AG04450 (cell line): ENCODE measurements around the gene DCT. TPM values are rescaled to one million over a fixed set of nuclear protein-coding genes. Genes with fewer than 3 reads are reported as not detected.

ENCODE experiments used
- CTCF ChIA-PET: fragments of 300-600, 350-600 bp; formaldehyde crosslinking; extraction: SDS; loops from one replicate; lab custom pipeline; 2022; ENCODE audit warnings: antibody characterized with exemption, inconsistent platforms; lab: Charles Lee
- POLR2A ChIA-PET: fragments of 350-600 bp; formaldehyde crosslinking; extraction: SDS; loops from one replicate; lab custom pipeline; 2021; ENCODE audit warnings: antibody characterized with exemption, inconsistent platforms; lab: Yijun Ruan, JAX
- DNase-seq: peaks from one replicate; pipeline ENCODE4 v3.0.0-alpha.2; 2011; ENCODE audit warnings: low read depth, low spot score
- H3K27ac ChIP-seq: one replicate; pipeline ENCODE4 v1.5.1; 2012; ENCODE audit warnings: low read depth, low read length, control low read depth
- H3K27me3 ChIP-seq: one replicate; pipeline ENCODE4 v1.6.0; 2012; ENCODE audit warnings: low read length; ENCODE audit not compliant: control insufficient read depth, insufficient read depth
- H3K4me3 ChIP-seq: 2 replicates; pipeline ENCODE4 v1.5.1; 2011; ENCODE audit warnings: mild to moderate bottlenecking, low read depth, low read length, control low read depth
- H3K9me3 ChIP-seq: 2 replicates; pipeline ENCODE4 v1.5.1; 2012; ENCODE audit warnings: low read length; ENCODE audit not compliant: control insufficient read depth, insufficient read depth
- polyA plus RNA-seq: library from polyadenylated mRNA; depleted of rRNA; stranded (reverse); fragments of >200 nt; gene quantifications from 2 replicates; pipeline ENCODE4 v1.2.3, GENCODE V29; 2011
- TF ChIP-seq, protein P1 (sequence below): IDR thresholded peaks from 2 replicates; pipeline ENCODE4 v1.5.1; 2011; ENCODE audit warnings: low read depth, low read length, control low read depth, inconsistent platforms

The DCT gene
- polyA plus RNA-seq, 1 experiment, result not detected

DNA sequence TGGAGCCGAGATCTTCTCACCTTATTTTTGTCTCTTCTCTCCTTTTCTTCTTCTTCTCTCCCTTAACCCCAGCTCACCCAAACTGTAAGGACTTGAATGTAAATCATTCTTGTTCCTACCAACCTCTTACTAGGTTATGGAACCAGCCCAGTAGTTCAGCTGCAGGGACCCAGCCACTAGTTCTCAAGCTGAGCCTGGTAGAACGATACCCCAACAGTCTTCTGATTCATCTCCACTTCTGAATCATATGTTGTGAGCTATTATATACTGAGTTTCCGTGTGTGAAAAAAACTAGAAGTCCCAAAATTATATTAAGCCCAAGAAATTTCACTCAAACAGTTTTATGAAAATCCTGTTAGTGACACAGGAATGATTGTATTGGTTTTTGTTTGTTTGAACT lies 67.7 kb downstream of the DCT start:
- DNase-seq, result no peak
- ChIA-PET CTCF (interaction anchor here (1.0 kb wide), 1 partner anchor 206 kb away, joined by 3 read pairs; no protein-coding TSS in a partner anchor), POLR2A (interaction anchor here (1.0 kb wide), 1 partner anchor 8 kb away, joined by 4 read pairs; no protein-coding TSS in a partner anchor)
- no peak overlapping the region for H3K27ac ChIP-seq
- H3K27me3 ChIP-seq, result no peaks in the 10 kb centered on the region
- H3K4me3 ChIP-seq, result no peak overlapping the region
- no peaks in the 10 kb centered on the region for H3K9me3 ChIP-seq
- TF ChIP-seq, protein P1, sequence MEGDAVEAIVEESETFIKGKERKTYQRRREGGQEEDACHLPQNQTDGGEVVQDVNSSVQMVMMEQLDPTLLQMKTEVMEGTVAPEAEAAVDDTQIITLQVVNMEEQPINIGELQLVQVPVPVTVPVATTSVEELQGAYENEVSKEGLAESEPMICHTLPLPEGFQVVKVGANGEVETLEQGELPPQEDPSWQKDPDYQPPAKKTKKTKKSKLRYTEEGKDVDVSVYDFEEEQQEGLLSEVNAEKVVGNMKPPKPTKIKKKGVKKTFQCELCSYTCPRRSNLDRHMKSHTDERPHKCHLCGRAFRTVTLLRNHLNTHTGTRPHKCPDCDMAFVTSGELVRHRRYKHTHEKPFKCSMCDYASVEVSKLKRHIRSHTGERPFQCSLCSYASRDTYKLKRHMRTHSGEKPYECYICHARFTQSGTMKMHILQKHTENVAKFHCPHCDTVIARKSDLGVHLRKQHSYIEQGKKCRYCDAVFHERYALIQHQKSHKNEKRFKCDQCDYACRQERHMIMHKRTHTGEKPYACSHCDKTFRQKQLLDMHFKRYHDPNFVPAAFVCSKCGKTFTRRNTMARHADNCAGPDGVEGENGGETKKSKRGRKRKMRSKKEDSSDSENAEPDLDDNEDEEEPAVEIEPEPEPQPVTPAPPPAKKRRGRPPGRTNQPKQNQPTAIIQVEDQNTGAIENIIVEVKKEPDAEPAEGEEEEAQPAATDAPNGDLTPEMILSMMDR, result no peak

DNA sequence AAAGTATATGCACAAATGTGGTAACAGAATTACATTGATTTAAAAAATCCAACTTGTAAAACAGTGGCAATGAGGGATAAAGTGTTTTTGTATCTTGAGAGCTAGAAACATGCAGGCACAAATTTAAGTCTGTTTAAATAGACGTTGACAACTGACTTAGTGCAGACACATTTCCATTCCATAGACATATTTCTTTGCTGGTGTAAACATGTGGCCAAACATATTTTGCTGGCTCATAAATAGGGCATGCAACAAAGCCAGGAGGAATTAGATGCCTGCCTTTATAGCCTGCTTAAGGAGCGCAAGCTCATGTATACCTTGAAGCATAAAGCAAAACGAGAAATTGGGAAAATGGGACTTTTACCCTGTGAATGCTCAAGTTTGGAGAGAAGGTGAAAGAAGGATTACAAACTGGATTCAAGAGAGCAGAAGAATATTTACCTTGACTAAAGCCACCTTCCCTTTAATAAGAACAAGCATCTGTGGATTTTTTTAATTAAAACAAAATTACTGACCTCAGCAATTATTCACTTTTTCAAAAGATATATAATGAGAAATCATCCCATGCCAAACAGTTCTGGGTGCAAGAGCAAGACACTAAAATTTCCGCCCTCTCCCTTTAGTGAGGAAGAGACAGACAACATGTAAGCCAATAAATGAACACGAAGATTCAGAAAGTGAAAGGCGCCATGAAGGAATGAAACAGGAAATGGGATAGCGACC lies 71.0 kb downstream of the DCT start:
- Histone ChIP-seq H3K27me3 (no peaks in the 10 kb centered on the region), H3K4me3 (no peak overlapping the region), H3K27ac (no peak overlapping the region), H3K9me3 (no peaks in the 10 kb centered on the region)
- CTCF ChIA-PET, result no interaction called here
- POLR2A ChIA-PET, result no interaction called here
- TF ChIP-seq, protein P1, result no peak
- no peak for DNase-seq

DNA sequence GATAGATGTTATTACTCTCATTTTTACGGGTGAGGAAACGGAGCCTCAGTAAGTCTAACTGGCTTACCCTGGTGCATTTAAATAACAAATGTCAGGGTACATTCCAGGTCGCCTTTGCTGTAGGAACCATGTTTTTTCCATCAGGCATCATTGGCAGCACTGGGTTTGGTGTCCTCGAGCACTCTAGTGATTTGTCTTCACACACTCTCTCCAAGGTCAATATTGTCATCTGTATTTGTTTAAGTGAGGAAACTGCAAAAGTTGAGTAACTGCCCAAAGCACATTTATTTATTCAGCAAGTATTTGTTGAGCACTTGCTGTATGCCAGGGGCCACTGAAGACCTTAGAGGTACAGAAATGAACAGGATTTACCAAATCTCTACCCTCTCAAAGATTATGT lies 78.6 kb downstream of the DCT start:
- no peak overlapping the region for H3K27ac ChIP-seq
- ChIA-PET CTCF (no interaction called here), POLR2A (no interaction called here)
- no peak for DNase-seq
- no peak overlapping the region for H3K4me3 ChIP-seq
- H3K27me3 ChIP-seq, result no peaks in the 10 kb centered on the region
- TF ChIP-seq, protein P1, result no peak
- no peaks in the 10 kb centered on the region for H3K9me3 ChIP-seq

DNA sequence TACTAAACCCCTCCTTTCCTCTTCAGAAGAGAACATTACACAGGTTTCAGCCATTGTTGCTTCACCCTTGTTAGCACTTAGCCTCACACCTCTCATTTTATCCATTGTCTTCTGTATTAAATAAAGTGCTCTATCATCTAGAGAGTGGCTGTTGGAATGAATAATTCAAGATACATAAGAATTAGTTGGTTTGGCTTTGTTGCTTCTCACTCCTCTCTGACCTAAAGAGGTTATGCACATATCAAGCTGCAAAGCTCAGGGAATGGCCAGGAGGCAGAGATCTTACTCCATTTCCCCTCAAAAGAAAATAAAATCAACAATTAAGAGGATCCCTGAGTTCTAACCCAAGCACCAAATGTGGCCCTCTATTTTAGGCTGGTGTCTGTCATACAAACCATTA lies 79.7 kb downstream of the DCT start:
- Histone ChIP-seq H3K4me3 (no peak overlapping the region), H3K27me3 (no peaks in the 10 kb centered on the region), H3K27ac (no peak overlapping the region), H3K9me3 (no peaks in the 10 kb centered on the region)
- TF ChIP-seq, protein P1, result no peak
- CTCF ChIA-PET, result no interaction called here
- no peak for DNase-seq
- POLR2A ChIA-PET, result no interaction called here

DNA sequence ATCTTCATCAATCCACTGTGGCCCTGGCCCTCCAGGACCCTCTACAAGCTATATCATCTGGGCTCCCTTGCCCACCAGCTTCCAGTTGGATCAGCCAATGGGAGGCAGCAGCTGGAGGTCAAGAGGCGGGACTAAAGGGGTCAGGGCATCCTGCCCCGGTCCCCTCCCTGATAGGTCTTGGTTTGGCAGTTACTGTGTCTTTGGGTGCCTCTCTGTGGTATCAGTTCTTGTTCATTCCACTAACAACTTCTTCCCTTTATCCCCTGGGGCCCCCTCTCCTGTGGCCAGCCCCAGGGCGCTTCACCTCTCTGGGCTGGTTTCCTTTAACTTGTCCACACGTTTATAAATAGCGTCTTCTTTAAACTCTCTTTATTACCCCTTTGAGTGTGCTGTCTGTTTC lies 83.6 kb downstream of the DCT start:
- POLR2A ChIA-PET, result no interaction called here
- CTCF ChIA-PET, result interaction anchor here (0.6 to 1.3 kb wide), 3 partner anchors 21 to 277 kb away, joined by 3 read pairs; no protein-coding TSS in a partner anchor
- no peak for DNase-seq
- Histone ChIP-seq H3K27me3 (no peaks in the 10 kb centered on the region), H3K4me3 (no peak overlapping the region), H3K27ac (no peak overlapping the region), H3K9me3 (no peaks in the 10 kb centered on the region)
- TF ChIP-seq, protein P1, result no peak
